GM13977 (cell line): ENCODE results near the gene CFAP97D2.
"Not testable (repeated sequence)": the region's sequence is repeated elsewhere in the genome, so short reads cannot be mapped to it uniquely, and the experiment has no call there.

Source experiments
- DNase-seq: peaks from one replicate; pipeline ENCODE4 v3.0.0; 2012; ENCODE audit warnings: low spot score
- in situ Hi-C: fragments of 300-500 bp; cut with MboI; formaldehyde crosslinking; loops from one replicate; pipeline ENCODE4 v1.12.0; 2022; ENCODE audit warnings: low sequenced_read_pairs, low pct_unique_long_range_greater_than_20kb, mixed read lengths, inconsistent platforms; ENCODE audit not compliant: unreplicated experiment
- TF ChIP-seq, protein P1 (sequence below): IDR thresholded peaks from 2 replicates; pipeline ENCODE4 v1.5.1; 2012; ENCODE audit warnings: mild to moderate bottlenecking, control low read depth; ENCODE audit not compliant: insufficient read depth; ENCODE audit errors: extremely low read depth, missing control alignments

The CFAP97D2 gene

DNA sequence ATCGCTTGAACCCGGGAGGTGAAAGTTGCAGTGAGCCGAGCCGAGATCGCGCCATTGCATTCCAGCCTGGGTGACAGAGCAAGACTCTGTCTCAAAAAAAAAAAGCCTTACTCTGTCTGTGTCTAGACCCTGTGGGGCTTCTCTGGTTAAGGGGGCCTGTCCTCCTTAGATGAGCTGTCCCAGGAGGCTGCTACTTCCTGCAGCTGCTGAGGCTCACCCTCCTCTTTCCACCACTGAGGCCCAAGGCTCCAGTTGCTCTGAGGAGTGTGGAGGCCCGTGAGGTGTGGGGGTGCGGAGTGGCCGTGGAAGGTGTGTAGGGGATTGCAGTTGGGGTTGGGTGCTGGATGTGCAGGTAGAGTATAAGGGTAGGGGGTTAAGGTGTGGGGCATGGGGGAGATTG lies 24.6 kb upstream of the CFAP97D2 start:
- TF ChIP-seq, protein P1, sequence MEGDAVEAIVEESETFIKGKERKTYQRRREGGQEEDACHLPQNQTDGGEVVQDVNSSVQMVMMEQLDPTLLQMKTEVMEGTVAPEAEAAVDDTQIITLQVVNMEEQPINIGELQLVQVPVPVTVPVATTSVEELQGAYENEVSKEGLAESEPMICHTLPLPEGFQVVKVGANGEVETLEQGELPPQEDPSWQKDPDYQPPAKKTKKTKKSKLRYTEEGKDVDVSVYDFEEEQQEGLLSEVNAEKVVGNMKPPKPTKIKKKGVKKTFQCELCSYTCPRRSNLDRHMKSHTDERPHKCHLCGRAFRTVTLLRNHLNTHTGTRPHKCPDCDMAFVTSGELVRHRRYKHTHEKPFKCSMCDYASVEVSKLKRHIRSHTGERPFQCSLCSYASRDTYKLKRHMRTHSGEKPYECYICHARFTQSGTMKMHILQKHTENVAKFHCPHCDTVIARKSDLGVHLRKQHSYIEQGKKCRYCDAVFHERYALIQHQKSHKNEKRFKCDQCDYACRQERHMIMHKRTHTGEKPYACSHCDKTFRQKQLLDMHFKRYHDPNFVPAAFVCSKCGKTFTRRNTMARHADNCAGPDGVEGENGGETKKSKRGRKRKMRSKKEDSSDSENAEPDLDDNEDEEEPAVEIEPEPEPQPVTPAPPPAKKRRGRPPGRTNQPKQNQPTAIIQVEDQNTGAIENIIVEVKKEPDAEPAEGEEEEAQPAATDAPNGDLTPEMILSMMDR = no peak
- in situ Hi-C loops = no loop called here
- no peak for DNase-seq

DNA sequence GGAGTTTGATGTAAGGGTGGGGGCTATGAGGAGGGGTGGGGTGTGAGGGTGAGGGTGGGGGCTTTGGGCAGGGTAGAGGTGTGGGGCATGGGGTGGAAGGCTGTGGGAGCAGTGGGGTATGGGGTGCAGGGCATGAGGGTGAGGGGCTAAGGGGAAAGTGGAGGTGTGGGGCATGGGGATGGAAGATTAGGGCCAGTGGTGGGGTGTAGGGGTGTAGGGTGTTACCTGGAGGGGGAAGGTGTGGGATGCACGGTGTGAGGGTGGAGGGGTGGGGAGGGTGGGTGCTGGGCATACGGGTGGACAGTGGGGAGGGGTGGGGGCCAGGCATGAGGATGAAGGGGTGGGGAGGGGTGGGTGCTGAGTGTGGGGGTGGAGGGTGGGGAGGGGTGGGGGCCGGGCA lies 23.7 kb upstream of the CFAP97D2 start:
- DNase-seq = no peak
- TF ChIP-seq, protein P1 = no peak
- in situ Hi-C loops = no loop called here

DNA sequence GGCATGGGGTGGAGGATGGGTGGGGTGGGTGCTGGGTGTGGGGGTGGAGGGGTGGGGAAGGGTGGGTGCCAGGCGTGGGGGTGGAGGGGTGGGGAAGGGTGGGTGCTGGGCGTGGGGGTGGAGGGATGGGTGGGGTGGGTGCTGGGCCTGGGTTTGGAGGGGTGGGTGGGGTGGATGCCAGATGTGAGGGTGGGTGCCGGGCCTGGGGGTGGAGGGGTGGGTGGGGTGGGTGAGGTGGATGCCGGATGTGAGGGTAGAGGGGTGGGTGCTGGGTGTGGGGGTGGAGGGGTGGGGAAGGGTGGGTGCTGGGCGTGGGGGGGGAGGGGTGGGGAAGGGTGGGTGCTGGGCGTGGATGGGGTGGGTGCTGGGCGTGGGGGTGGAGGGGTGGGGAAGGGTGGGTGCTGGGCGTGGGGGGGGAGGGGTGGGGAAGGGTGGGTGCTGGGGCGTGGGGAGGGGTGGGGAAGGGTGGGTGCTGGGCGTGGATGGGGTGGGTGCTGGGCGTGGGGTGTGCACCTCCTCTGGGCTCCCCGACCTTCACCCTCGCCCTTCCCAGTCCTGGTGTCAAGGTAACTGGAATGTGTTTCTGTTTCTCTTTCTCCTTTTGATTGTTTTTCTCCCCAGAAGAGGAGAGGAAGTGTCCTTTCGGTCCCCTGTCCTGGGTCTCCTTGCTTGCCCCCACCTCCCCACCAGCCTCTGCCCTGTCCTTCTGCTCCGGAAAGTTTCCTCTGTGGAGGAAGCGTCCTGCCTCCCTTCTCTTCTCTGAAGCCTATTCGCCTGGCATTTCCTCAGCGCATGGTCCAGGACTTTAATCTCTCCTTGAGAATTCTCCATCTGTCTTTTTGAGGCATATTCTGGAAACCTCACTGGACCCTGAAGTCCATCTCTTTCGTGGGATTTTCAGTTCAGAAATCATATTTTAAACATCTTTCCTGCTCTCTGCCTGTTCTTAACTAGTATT lies 22.9 kb upstream of the CFAP97D2 start:
- in situ Hi-C loops = no loop called here
- DNase-seq = no peak
- TF ChIP-seq, protein P1 = no peak

DNA sequence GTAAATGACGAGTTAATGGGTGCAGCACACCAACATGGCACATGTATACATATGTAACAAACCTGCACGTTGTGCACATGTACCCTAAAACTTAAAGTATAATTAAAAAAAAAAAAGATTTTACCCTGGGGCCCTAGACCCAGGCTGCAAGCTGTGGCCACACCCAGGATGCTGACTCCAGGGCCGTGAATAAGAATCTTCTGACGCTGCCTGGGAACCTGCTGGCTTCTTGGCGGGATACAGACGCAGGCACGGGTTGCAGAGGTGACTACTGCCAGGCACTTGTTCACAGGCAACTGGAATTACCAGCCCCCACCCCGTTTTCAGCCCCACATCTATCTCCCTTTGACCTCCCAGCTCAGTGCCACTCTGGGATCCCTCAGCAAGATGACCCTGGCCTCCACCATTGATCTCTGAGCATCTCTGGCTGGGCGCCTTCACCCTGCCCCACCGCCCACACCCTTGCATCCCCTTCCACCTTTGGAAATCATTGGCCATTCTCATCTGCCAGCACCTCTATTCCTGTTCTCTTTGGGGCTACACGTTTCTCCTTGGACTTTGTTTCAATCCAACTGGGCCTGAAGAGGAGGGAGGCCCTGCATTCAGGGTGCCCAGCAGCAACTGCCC lies 21.1 kb upstream of the CFAP97D2 start:
- in situ Hi-C loops = no loop called here
- DNase-seq = no peak
- TF ChIP-seq, protein P1 = no peak

DNA sequence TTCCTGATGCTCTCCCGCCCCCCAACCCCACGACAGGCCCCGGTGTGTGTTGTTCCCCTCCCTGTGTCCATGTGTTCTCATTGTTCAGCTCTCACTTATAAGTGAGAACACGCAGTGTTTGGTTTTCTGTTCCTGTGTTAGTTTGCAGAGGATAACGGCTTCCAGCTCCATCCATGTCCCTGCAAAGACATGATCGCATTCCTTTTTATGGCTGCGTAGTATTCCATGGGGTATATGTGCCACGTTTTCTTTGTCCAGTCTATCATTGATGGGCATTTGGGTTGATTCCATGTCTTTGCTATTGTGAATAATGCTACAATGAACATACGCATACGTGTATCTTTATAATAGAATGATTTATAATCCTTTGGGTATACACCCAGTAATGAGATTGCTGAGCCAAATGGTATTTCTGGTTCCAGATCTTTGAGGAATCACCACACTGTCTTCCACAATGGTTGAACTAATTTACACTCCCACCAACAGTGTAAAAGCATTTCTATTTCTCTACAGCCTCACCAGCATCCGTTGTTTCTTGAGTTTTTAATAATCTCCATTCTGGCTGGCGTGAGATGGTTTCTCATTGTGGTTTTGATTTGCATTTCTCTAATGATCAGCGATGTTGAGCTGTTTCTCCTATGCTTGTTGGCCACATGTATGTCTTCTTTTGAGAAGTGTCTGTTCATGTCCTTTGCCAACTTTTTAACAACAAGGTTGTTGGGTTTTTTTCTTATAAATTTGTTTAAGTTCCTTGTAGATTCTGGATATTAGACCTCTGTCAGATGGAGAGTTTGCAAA lies 20.0 kb upstream of the CFAP97D2 start:
- in situ Hi-C loops, DNase-seq: not testable (repeated sequence)

DNA sequence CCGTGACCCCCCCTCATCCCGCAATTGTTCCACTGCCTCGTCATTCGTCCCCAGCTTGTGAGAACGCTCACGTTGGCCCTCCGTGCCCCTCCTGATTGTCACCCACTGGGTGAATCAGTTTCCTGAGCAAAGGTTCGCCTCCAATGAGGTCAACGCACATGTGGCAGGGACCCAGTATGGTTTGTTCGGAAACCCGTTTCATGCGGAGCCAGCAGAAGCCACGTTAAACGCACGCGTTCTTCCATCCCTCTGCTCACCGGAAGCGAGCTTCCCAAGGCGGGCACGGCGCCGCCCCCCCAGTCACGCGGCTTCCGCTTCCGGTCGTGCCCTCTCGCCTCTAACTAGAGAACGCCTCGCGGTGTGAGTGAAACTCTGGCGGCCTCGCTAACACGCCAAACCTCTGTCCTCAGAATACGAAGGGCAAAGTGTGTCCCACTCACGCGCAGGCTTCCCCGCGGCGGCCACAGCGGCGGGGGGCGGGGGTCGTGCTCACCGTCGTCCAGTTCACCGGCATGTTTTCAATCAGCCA lies 18.0 kb upstream of the CFAP97D2 start:
- in situ Hi-C loops = no loop called here
- no peak for DNase-seq
- TF ChIP-seq, protein P1 = no peak
